ENCODE data around the gene LMO7.

DNA sequence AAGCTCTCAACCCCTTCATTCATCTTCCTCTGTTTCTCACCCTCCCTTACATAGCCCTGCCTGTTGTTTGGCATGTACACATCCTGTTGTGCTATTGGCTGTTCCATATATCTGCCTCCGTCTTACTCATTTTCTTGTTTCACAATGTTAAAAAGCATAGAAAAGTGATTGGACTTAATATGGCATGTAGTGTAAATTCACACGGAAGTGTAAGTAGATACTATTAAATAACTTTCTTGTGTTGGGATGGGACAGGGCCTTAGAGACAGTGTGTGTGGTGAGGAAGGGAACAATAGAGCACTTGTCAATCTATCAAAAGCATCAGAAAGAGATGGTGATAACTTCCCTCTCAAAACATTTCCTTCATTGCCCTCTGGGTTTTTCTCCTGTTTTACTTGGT is 12.3 kb downstream of the LMO7 start:
- TF ChIP-seq, protein P1, sequence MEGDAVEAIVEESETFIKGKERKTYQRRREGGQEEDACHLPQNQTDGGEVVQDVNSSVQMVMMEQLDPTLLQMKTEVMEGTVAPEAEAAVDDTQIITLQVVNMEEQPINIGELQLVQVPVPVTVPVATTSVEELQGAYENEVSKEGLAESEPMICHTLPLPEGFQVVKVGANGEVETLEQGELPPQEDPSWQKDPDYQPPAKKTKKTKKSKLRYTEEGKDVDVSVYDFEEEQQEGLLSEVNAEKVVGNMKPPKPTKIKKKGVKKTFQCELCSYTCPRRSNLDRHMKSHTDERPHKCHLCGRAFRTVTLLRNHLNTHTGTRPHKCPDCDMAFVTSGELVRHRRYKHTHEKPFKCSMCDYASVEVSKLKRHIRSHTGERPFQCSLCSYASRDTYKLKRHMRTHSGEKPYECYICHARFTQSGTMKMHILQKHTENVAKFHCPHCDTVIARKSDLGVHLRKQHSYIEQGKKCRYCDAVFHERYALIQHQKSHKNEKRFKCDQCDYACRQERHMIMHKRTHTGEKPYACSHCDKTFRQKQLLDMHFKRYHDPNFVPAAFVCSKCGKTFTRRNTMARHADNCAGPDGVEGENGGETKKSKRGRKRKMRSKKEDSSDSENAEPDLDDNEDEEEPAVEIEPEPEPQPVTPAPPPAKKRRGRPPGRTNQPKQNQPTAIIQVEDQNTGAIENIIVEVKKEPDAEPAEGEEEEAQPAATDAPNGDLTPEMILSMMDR (IDR thresholded peaks at IDR 0.05): no peak
- TF ChIP-seq EP300 (IDR thresholded peaks at IDR 0.05) (no peak), POLR2A (IDR thresholded peaks at IDR 0.05) (no peak), POLR2AphosphoS5 (IDR thresholded peaks at IDR 0.05) (no peak)
